Stimulated activated naive CD8-positive, alpha-beta T cell treated with anti-CD3 and anti-CD28 coated beads, Interleukin-15, amount 100 ng/mL, for 72 hours (primary cell): ENCODE measurements around the gene SACS.
A peak's percentile ranks its signal among the peaks of the same experiment; 100 is the strongest.
"Not testable (repeated sequence)": the region's sequence is repeated elsewhere in the genome, so short reads cannot be mapped to it uniquely, and the experiment has no call there.

Source experiments
- ATAC-seq: fragments of 150-1000 bp; cut with Tn5 transposase; 2 replicates; pipeline ENCODE4 v1.10.0; 2021; ENCODE audit warnings: mild to moderate bottlenecking, moderate library complexity
- DNase-seq, 2 donors: peaks; one replicate each; pipeline ENCODE4 v3.0.0; 2021 to 2022
- H3K27ac Mint-ChIP-seq, 2 donors: one replicate each; pipeline ENCODE4 v1.8.0; 2022; ENCODE audit warnings: mild to moderate bottlenecking in 2 of 2, mixed read lengths in 2 of 2, moderate library complexity in 2 of 2
- H3K27me3 Mint-ChIP-seq: one replicate; pipeline ENCODE4 v1.8.0; 2022; ENCODE audit warnings: mixed read lengths
- H3K4me1 Mint-ChIP-seq: one replicate; pipeline ENCODE4 v1.8.0; 2022; ENCODE audit warnings: mild to moderate bottlenecking, mixed read lengths
- H3K4me3 Mint-ChIP-seq, 2 donors: one replicate each; pipeline ENCODE4 v1.8.0; 2022; ENCODE audit warnings: mild to moderate bottlenecking in 2 of 2, mixed read lengths in 2 of 2, moderate library complexity in 1 of 2
- H3K9me3 Mint-ChIP-seq, 2 donors: one replicate each; pipeline ENCODE4 v1.8.0; 2022; ENCODE audit warnings: mixed read lengths in 2 of 2

SACS gene

GRCh38 chr13:23436680-23437079 lies 3.2 kb upstream of the SACS start:
- no peaks in the 10 kb centered on the region for H3K9me3 Mint-ChIP-seq
- peaks cover 30% of the 10 kb centered on the region for H3K27me3 Mint-ChIP-seq
- DNase-seq (no peak), ATAC-seq (no peak)
- H3K27ac Mint-ChIP-seq, result no peak overlapping the region
- H3K4me1 Mint-ChIP-seq, result peaks cover 10% of the 10 kb centered on the region
- H3K4me3 Mint-ChIP-seq, result no peak overlapping the region

GRCh38 chr13:23434491-23434890 lies 989 bp upstream of the SACS start:
- H3K4me1 Mint-ChIP-seq, result peaks cover 10% of the 10 kb centered on the region
- no peak overlapping the region for H3K27ac Mint-ChIP-seq
- H3K4me3 Mint-ChIP-seq, result no peak overlapping the region
- no peak for ATAC-seq
- H3K9me3 Mint-ChIP-seq, result no peaks in the 10 kb centered on the region
- H3K27me3 Mint-ChIP-seq, result peaks cover 40% of the 10 kb centered on the region
- DNase-seq, result no peak

GRCh38 chr13:23432626-23433025 lies 876 bp downstream of the SACS start:
- Mint-ChIP-seq H3K27me3 (peaks cover 46% of the 10 kb centered on the region), H3K4me3 (no peak overlapping the region)

GRCh38 chr13:23430664-23431063 lies 2.8 kb downstream of the SACS start:
- Mint-ChIP-seq H3K4me1 (peaks cover 10% of the 10 kb centered on the region), H3K27ac (no peak overlapping the region), H3K4me3 (no peak overlapping the region), H3K27me3 (peaks cover 51% of the 10 kb centered on the region), H3K9me3 (no peaks in the 10 kb centered on the region)
- no peak for DNase-seq
- ATAC-seq, result no peak

More at GRCh38 chr13:23432626-23433025, 876 bp downstream of the SACS start:
- H3K4me1 Mint-ChIP-seq, result peaks cover 10% of the 10 kb centered on the region
- H3K27ac Mint-ChIP-seq, result no peak overlapping the region
- no peak for ATAC-seq
- no peaks in the 10 kb centered on the region for H3K9me3 Mint-ChIP-seq
- DNase-seq, result no peak

- Mint-ChIP-seq H3K4me3 (no peak overlapping the region), H3K4me1 (peaks cover 2% of the 10 kb centered on the region), H3K27ac (no peak overlapping the region), H3K27me3 (peaks cover 35% of the 10 kb centered on the region), H3K9me3 (no peaks in the 10 kb centered on the region)
- DNase-seq (no peak), ATAC-seq (no peak)
Observed at GRCh38 chr13:23427881-23428528, 5.5 kb downstream of the SACS start.

GRCh38 chr13:23427342-23427843 lies 6.1 kb downstream of the SACS start:
- H3K4me3 Mint-ChIP-seq, result no peak overlapping the region
- no peak for DNase-seq

GRCh38 chr13:23421596-23421995 lies 11.9 kb downstream of the SACS start:
- Mint-ChIP-seq H3K4me1 (no peaks in the 10 kb centered on the region), H3K4me3 (no peak overlapping the region), H3K27ac (no peak overlapping the region), H3K27me3 (no peaks in the 10 kb centered on the region), H3K9me3 (no peaks in the 10 kb centered on the region)
- ATAC-seq (no peak), DNase-seq (no peak)

More at GRCh38 chr13:23427342-23427843, 6.1 kb downstream of the SACS start:
- Mint-ChIP-seq H3K27ac (no peak overlapping the region), H3K9me3 (no peaks in the 10 kb centered on the region), H3K4me1 (no peaks in the 10 kb centered on the region), H3K27me3 (peaks cover 29% of the 10 kb centered on the region)
- no peak for ATAC-seq

- peak overlapping the region in 1 of 2 donors; percentile 51 for H3K27ac Mint-ChIP-seq
- no peak overlapping the region for H3K4me3 Mint-ChIP-seq
- H3K27me3 Mint-ChIP-seq, result no peaks in the 10 kb centered on the region
- H3K4me1 Mint-ChIP-seq, result no peaks in the 10 kb centered on the region
- ATAC-seq (peak; percentile 23), DNase-seq (no peak)
- no peaks in the 10 kb centered on the region for H3K9me3 Mint-ChIP-seq
Observed at GRCh38 chr13:23418776-23419683, 14.5 kb downstream of the SACS start.

GRCh38 chr13:23414682-23415081 lies 18.8 kb downstream of the SACS start:
- Mint-ChIP-seq H3K4me1 (no peaks in the 10 kb centered on the region), H3K4me3 (no peak overlapping the region), H3K27me3 (peaks cover 17% of the 10 kb centered on the region), H3K9me3 (no peaks in the 10 kb centered on the region), H3K27ac (no peak overlapping the region)
- no peak for ATAC-seq
- no peak for DNase-seq

GRCh38 chr13:23411706-23412105 lies 21.8 kb downstream of the SACS start:
- no peak overlapping the region for H3K27ac Mint-ChIP-seq
- H3K4me3 Mint-ChIP-seq, result no peak overlapping the region
- H3K27me3 Mint-ChIP-seq, result peaks cover 17% of the 10 kb centered on the region
- H3K4me1 Mint-ChIP-seq, result no peaks in the 10 kb centered on the region
- no peak for ATAC-seq
- DNase-seq, result no peak
- H3K9me3 Mint-ChIP-seq, result no peaks in the 10 kb centered on the region

- peaks cover 17% of the 10 kb centered on the region for H3K27me3 Mint-ChIP-seq
- no peak for DNase-seq
- no peak overlapping the region for H3K4me3 Mint-ChIP-seq
- no peaks in the 10 kb centered on the region for H3K4me1 Mint-ChIP-seq
- no peaks in the 10 kb centered on the region for H3K9me3 Mint-ChIP-seq
- no peak overlapping the region for H3K27ac Mint-ChIP-seq
- ATAC-seq, result no peak
Observed at GRCh38 chr13:23411220-23411619, 22.3 kb downstream of the SACS start.

GRCh38 chr13:23408026-23408425 lies 25.5 kb downstream of the SACS start:
- ATAC-seq (no peak), DNase-seq (no peak)
- no peaks in the 10 kb centered on the region for H3K9me3 Mint-ChIP-seq
- H3K4me3 Mint-ChIP-seq, result no peak overlapping the region
- H3K27ac Mint-ChIP-seq, result no peak overlapping the region
- no peaks in the 10 kb centered on the region for H3K4me1 Mint-ChIP-seq
- H3K27me3 Mint-ChIP-seq, result peaks cover 35% of the 10 kb centered on the region

- not testable (repeated sequence) for DNase-seq, H3K4me1 Mint-ChIP-seq, H3K4me3 Mint-ChIP-seq, ATAC-seq
- Mint-ChIP-seq H3K27me3 (peaks cover 33% of the 10 kb centered on the region), H3K27ac (peak overlapping the region in 1 of 2 donors; percentile 57), H3K9me3 (peaks cover 11 to 15% of the 10 kb centered on the region in 2 donors)
Observed at GRCh38 chr13:23401156-23401555, 32.3 kb downstream of the SACS start.

GRCh38 chr13:23399347-23399746 lies 34.2 kb downstream of the SACS start:
- Mint-ChIP-seq H3K27ac (peak overlapping the region in 1 of 2 donors; percentile 62), H3K4me1 (no peaks in the 10 kb centered on the region), H3K9me3 (peaks cover 11 to 15% of the 10 kb centered on the region in 2 donors), H3K27me3 (peaks cover 28% of the 10 kb centered on the region), H3K4me3 (no peak overlapping the region)
- no peak for ATAC-seq
- no peak for DNase-seq

GRCh38 chr13:23394821-23395220 lies 38.7 kb downstream of the SACS start:
- peaks cover 19% of the 10 kb centered on the region for H3K27me3 Mint-ChIP-seq
- no peak for ATAC-seq
- H3K4me3 Mint-ChIP-seq, result no peak overlapping the region
- H3K4me1 Mint-ChIP-seq, result no peaks in the 10 kb centered on the region
- H3K27ac Mint-ChIP-seq, result no peak overlapping the region
- peaks cover 9 to 10% of the 10 kb centered on the region in 2 donors for H3K9me3 Mint-ChIP-seq
- DNase-seq, result no peak
